Transverse colon (tissue), 4 donors: Measurements from ENCODE around the gene PEF1. TPM values are rescaled to one million over a fixed set of nuclear protein-coding genes. Genes with fewer than 3 reads are reported as not detected.

Source experiments
- DNase-seq: peaks from one replicate; pipeline ENCODE4 v3.0.0-alpha.2; 2019
- H3K27ac ChIP-seq, 4 donors: fragments of 200-600 bp; sonication (generic); 2 replicates each; pipeline ENCODE4 v1.5.1; 2016 to 2018; ENCODE audit warnings: inconsistent platforms in 4 of 4
- H3K27me3 ChIP-seq: fragments of 200-600 bp; sonication (generic); 2 replicates; pipeline ENCODE4 v1.5.1; 2017; ENCODE audit warnings: inconsistent platforms
- H3K36me3 ChIP-seq, 4 donors: fragments of 200-600 bp; sonication (generic); 2 replicates each; pipeline ENCODE4 v1.5.1; 2017 to 2019; ENCODE audit warnings: inconsistent platforms in 4 of 4
- H3K4me1 ChIP-seq, 4 donors: fragments of 200-600 bp; sonication (generic); 2 replicates each; pipeline ENCODE4 v1.5.1; 2017 to 2020; ENCODE audit warnings: inconsistent platforms in 4 of 4
- H3K4me3 ChIP-seq, 4 donors: fragments of 200-600 bp; sonication (generic); 1 replicate in 1 of 4; 2 replicates in 3 of 4; pipeline versions ENCODE4 v1.5.1 to v1.6.1; 2017 to 2019; ENCODE audit warnings: inconsistent platforms in 4 of 4
- H3K9me3 ChIP-seq, 2 donors: fragments of 200-600 bp; sonication (generic); 2 replicates each; pipeline ENCODE4 v1.5.1; 2017 to 2019; ENCODE audit warnings: inconsistent platforms in 2 of 2
- EP300 ChIP-seq: sonication (generic); formaldehyde crosslinking; IDR thresholded peaks from one replicate; pipeline ENCODE4 v1.6.1; 2017; ENCODE audit warnings: antibody characterized with exemption, low read depth
- POLR2A ChIP-seq: fragments of 450-650 bp; IDR thresholded peaks from one replicate; pipeline ENCODE4 v1.6.1; 2016; ENCODE audit warnings: antibody characterized with exemption, mild to moderate bottlenecking, moderate library complexity
- POLR2AphosphoS5 ChIP-seq, 3 donors: sonication (generic); formaldehyde crosslinking; IDR thresholded peaks; one replicate each; pipeline ENCODE4 v1.6.1; 2016; ENCODE audit warnings: antibody characterized with exemption in 3 of 3
- WGBS, 2 donors: methylation state at CpG; one replicate each; pipeline ENCODE4 v1.1.5; 2018; ENCODE audit warnings: low coverage in 1 of 2; 5-methylcytosine and 5-hydroxymethylcytosine counted together
- in situ Hi-C, 4 donors: fragments of 200-750 bp; cut with MboI; loops; one replicate each; pipeline versions ENCODE4 v1.15.0 to v1.15.1; 2017; ENCODE audit warnings: low sequenced_read_pairs in 3 of 4, low pct_ligation_motif_present in 1 of 4, low pct_unique_long_range_greater_than_20kb in 1 of 4
- intact Hi-C: fragments of 100-400 bp; cut with DNase I; formaldehyde crosslinking; loops from one replicate; pipeline ENCODE4 v1.15.1; 2023; ENCODE audit warnings: low total_unique reads
- total RNA-seq, 4 donors: library from RNA; depleted of rRNA; stranded (reverse); fragments of >200 nt; gene quantifications; one replicate each; pipeline ENCODE4 v1.1.0, GENCODE V29; 2016
- TF ChIP-seq, protein P1 (sequence below), 5 experiments: fragments of 200-600 bp in 3 of 5; fragments of 450-650 bp in 2 of 5; sonication (generic) in 3 of 5; IDR thresholded peaks; 1 replicate in 2 of 5; 2 replicates in 3 of 5; pipeline ENCODE4 v1.5.1; 2016 to 2017; ENCODE audit warnings: antibody characterized with exemption in 5 of 5, inconsistent platforms in 3 of 5, mild to moderate bottlenecking in 2 of 5, moderate library complexity in 1 of 5

The PEF1 gene
- total RNA-seq, 4 donors from 2014 or later = 12.3 to 61.7 (median 49.9) TPM

GRCh38 chr1:31643976-31644559, 608 bp downstream of the PEF1 start:
- in situ Hi-C loops (no loop called here), intact Hi-C loops (no loop called here)
- Histone ChIP-seq H3K36me3 (no peaks in the 10 kb centered on the region), H3K4me3 (peak overlapping the region; percentile 79 to 97 (median 84)), H3K27ac (peak overlapping the region; percentile 93 to 98 (median 96)), H3K9me3 (no peaks in the 10 kb centered on the region), H3K4me1 (peaks cover 10 to 38% (median 15%) of the 10 kb centered on the region in 4 donors), H3K27me3 (no peaks in the 10 kb centered on the region)
- TF ChIP-seq EP300 (peak; percentile 5), POLR2A (no peak), POLR2AphosphoS5 (IDR thresholded peaks at IDR 0.05) (no peak)
- 7 to 10% methylated on average over 2 to 16 of the region's 18 CpGs for WGBS, 2 donors
- no peak for DNase-seq

GRCh38 chr1:31642897-31643296, 1.8 kb downstream of the PEF1 start:
- no peak for DNase-seq
- Histone ChIP-seq H3K4me1 (peaks cover 17 to 50% (median 27%) of the 10 kb centered on the region in 4 donors), H3K27ac (no peak overlapping the region), H3K4me3 (no peak overlapping the region), H3K27me3 (no peaks in the 10 kb centered on the region), H3K9me3 (no peaks in the 10 kb centered on the region), H3K36me3 (no peaks in the 10 kb centered on the region)
- in situ Hi-C loops = no loop called here
- intact Hi-C loops = no loop called here
- 90 to 100% methylated on average over 3 of the region's 3 CpGs for WGBS, 2 donors
- TF ChIP-seq, protein P1, sequence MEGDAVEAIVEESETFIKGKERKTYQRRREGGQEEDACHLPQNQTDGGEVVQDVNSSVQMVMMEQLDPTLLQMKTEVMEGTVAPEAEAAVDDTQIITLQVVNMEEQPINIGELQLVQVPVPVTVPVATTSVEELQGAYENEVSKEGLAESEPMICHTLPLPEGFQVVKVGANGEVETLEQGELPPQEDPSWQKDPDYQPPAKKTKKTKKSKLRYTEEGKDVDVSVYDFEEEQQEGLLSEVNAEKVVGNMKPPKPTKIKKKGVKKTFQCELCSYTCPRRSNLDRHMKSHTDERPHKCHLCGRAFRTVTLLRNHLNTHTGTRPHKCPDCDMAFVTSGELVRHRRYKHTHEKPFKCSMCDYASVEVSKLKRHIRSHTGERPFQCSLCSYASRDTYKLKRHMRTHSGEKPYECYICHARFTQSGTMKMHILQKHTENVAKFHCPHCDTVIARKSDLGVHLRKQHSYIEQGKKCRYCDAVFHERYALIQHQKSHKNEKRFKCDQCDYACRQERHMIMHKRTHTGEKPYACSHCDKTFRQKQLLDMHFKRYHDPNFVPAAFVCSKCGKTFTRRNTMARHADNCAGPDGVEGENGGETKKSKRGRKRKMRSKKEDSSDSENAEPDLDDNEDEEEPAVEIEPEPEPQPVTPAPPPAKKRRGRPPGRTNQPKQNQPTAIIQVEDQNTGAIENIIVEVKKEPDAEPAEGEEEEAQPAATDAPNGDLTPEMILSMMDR (IDR thresholded peaks at IDR 0.05) = no peak
- TF ChIP-seq POLR2AphosphoS5 (IDR thresholded peaks at IDR 0.05) (no peak), EP300 (no peak), POLR2A (no peak)

GRCh38 chr1:31642366-31642765, 2.3 kb downstream of the PEF1 start:
- in situ Hi-C loops (no loop called here), intact Hi-C loops (no loop called here)
- DNase-seq = no peak
- no peaks in the 10 kb centered on the region for H3K9me3 ChIP-seq
- H3K4me1 ChIP-seq = peaks cover 19 to 53% (median 30%) of the 10 kb centered on the region in 4 donors
- 82 to 90% methylated on average over 4 of the region's 4 CpGs for WGBS, 2 donors
- no peaks in the 10 kb centered on the region for H3K36me3 ChIP-seq
- TF ChIP-seq, protein P1 (IDR thresholded peaks at IDR 0.05) = no peak
- no peak for TF ChIP-seq EP300
- no peak for TF ChIP-seq POLR2AphosphoS5 (IDR thresholded peaks at IDR 0.05)
- no peak for TF ChIP-seq POLR2A
- no peak overlapping the region for H3K27ac ChIP-seq
- no peak overlapping the region for H3K4me3 ChIP-seq
- no peaks in the 10 kb centered on the region for H3K27me3 ChIP-seq

DNA sequence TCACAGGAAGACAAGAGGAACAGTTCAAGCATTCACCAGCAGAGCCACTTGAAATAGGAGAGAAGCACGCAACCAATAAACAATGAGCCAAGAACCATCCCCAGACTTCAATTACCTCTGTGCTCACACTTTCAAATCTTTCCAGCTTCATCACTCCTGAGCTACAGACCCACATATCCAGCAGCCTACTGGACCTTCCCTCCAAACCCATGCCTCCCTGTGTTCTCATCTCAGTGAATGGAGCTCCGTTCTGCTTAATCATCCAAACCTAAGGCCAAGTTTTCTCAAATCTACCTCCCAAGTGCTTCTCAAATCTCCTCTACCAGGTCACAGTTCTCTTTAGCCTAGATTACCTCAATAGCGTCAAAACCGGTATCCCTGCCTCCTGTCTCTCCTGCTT, 3.7 kb downstream of the PEF1 start:
- H3K4me3 ChIP-seq = no peak overlapping the region
- H3K27me3 ChIP-seq = no peaks in the 10 kb centered on the region
- H3K9me3 ChIP-seq = no peaks in the 10 kb centered on the region
- H3K27ac ChIP-seq = no peak overlapping the region
- intact Hi-C loops = no loop called here
- in situ Hi-C loops = no loop called here
- TF ChIP-seq, protein P1 (IDR thresholded peaks at IDR 0.05) = no peak
- TF ChIP-seq POLR2AphosphoS5 (IDR thresholded peaks at IDR 0.05) (no peak), EP300 (no peak), POLR2A (no peak)
- peaks cover 19 to 67% (median 36%) of the 10 kb centered on the region in 4 donors for H3K4me1 ChIP-seq
- 87 to 100% methylated on average over 3 to 4 of the region's 4 CpGs for WGBS, 2 donors
- no peak for DNase-seq
- no peaks in the 10 kb centered on the region for H3K36me3 ChIP-seq

GRCh38 chr1:31640179-31640578, 4.5 kb downstream of the PEF1 start:
- Histone ChIP-seq H3K4me1 (peaks cover 19 to 63% (median 34%) of the 10 kb centered on the region in 4 donors), H3K4me3 (no peak overlapping the region), H3K36me3 (no peaks in the 10 kb centered on the region), H3K9me3 (no peaks in the 10 kb centered on the region), H3K27ac (no peak overlapping the region), H3K27me3 (no peaks in the 10 kb centered on the region)
- no peak for DNase-seq
- intact Hi-C loops = no loop called here
- TF ChIP-seq EP300 = no peak
- TF ChIP-seq, protein P1 (IDR thresholded peaks at IDR 0.05) = no peak
- in situ Hi-C loops = no loop called here
